NT2/D1 (cell line): ENCODE measurements around the gene CD47.
A peak's percentile ranks its signal among the peaks of the same experiment; 100 is the strongest.

Experiments used
- DNase-seq: peaks from one replicate; pipeline ENCODE4 v3.0.0-alpha.2; 2011; ENCODE audit warnings: low read depth, low spot score
- H3K27me3 ChIP-seq: 2 replicates; pipeline ENCODE4 v1.6.0; 2011; ENCODE audit warnings: mild to moderate bottlenecking; ENCODE audit not compliant: insufficient read length, insufficient read depth
- H3K36me3 ChIP-seq: 2 replicates; pipeline ENCODE4 v1.6.1; 2011; ENCODE audit warnings: mild to moderate bottlenecking, low read length, mixed read lengths; ENCODE audit not compliant: insufficient read depth, insufficient read length
- H3K4me1 ChIP-seq: 2 replicates; pipeline ENCODE4 v1.5.1; 2011; ENCODE audit not compliant: insufficient read depth, insufficient read length
- H3K4me3 ChIP-seq: 2 replicates; pipeline ENCODE4 v1.5.1; 2011; ENCODE audit warnings: low read depth; ENCODE audit not compliant: insufficient read length
- H3K9ac ChIP-seq: 2 replicates; pipeline ENCODE4 v1.6.0; 2011; ENCODE audit warnings: low read depth; ENCODE audit not compliant: insufficient read length
- H3K9me3 ChIP-seq: 2 replicates; pipeline ENCODE4 v1.5.1; 2011; ENCODE audit warnings: mild to moderate bottlenecking, low read length; ENCODE audit not compliant: insufficient read depth
- SUZ12 ChIP-seq: IDR thresholded peaks from 2 replicates; pipeline ENCODE4 v1.6.1; 2011; ENCODE audit not compliant: insufficient read length, insufficient read depth; ENCODE audit errors: extremely low read depth
- YY1 ChIP-seq: IDR thresholded peaks from 2 replicates; pipeline ENCODE4 v1.6.1; 2011; ENCODE audit not compliant: insufficient read length, insufficient read depth
- ZNF274 ChIP-seq: IDR thresholded peaks from 2 replicates; pipeline ENCODE4 v1.6.1; 2011; ENCODE audit warnings: mild to moderate bottlenecking, low read depth, low read length

CD47 gene

DNA sequence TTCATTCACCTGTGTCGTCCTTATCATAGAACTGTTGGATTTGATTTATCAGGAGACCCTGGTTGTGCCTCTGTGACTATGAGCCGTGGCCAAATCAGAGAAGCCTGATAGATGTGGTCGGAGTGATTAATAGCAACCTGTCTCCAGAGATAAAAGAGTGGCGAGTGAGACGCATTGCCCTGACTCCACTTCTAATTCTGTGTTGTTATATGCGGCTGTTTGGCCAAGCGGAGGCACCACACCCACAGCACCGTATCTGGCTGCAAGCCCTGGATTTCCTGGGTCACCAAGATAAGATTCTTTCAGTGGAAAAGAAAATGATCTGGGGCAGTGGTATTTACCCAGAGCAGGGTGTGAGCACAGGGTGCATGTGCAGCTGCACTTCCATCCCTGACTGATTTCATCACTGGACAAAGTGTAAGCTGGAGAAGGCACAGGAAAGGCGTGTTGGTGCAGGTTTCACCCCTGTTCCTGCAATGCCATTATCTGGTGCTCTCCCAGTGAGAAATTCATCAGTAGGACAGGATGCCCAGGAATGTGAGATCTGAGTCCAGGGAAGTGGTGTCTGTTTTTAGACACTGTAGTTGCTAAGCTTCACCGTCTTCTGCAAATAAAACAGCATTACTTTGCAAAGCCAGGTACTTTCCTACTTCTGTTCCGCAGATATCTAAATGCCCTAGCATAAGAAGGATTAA is 84.6 kb downstream of the CD47 start:
- TF ChIP-seq SUZ12 (no peak), ZNF274 (no peak), YY1 (no peak)
- no peaks in the 10 kb centered on the region for H3K27me3 ChIP-seq
- no peak overlapping the region for H3K9ac ChIP-seq
- H3K4me1 ChIP-seq: peaks cover 8% of the 10 kb centered on the region
- H3K36me3 ChIP-seq: no peaks in the 10 kb centered on the region
- H3K4me3 ChIP-seq: no peak overlapping the region
- DNase-seq: no peak
- H3K9me3 ChIP-seq: no peaks in the 10 kb centered on the region

DNA sequence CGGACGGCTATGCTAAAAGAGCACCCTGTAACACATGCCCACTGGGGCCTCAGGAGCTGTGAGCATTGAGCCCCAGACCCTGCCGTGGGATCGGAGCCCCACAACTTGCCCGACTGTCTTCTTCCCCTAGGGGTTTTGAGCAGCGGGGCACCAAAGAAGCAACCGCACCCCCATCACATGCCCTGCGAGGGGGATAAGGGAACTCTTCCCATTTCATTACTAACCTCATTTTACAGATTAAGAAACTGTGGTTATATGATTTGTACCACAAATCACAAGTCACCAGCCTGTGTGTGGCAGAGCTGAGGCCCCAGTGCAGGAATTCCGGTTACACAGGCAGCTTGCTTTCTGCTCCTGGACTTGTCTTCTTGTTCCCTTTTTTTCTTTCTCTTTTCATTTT is 86.2 kb downstream of the CD47 start:
- no peaks in the 10 kb centered on the region for H3K27me3 ChIP-seq
- no peaks in the 10 kb centered on the region for H3K9me3 ChIP-seq
- peak overlapping the region; percentile 18 for H3K9ac ChIP-seq
- no peak for TF ChIP-seq YY1
- TF ChIP-seq SUZ12: no peak
- no peak for TF ChIP-seq ZNF274
- H3K4me1 ChIP-seq: peaks cover 8% of the 10 kb centered on the region
- H3K36me3 ChIP-seq: no peaks in the 10 kb centered on the region
- no peak overlapping the region for H3K4me3 ChIP-seq
- DNase-seq: no peak

DNA sequence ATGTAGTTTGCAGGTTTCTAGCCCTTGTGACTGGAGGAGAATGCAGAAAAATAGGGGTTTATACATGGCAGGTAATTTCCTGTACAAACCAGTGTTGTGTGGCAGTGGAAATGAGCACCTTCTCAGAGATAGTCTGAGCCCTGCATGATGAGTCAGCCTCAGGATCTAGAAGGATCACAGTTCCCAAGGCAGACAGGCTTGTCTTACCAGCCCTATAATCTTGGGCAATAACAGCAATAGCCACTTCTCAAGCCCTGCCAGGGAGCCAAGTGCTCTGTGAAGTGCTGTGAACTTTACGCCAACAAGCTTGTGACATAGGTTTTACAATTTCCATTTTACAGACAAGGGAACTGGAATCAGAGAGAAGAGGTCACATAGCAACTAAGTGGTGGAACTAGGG is 89.4 kb downstream of the CD47 start:
- Histone ChIP-seq H3K36me3 (no peaks in the 10 kb centered on the region), H3K9ac (no peak overlapping the region), H3K27me3 (no peaks in the 10 kb centered on the region), H3K4me3 (no peak overlapping the region), H3K9me3 (no peaks in the 10 kb centered on the region), H3K4me1 (peaks cover 8% of the 10 kb centered on the region)
- DNase-seq: no peak
- TF ChIP-seq YY1: no peak
- TF ChIP-seq ZNF274: no peak
- TF ChIP-seq SUZ12: no peak

DNA sequence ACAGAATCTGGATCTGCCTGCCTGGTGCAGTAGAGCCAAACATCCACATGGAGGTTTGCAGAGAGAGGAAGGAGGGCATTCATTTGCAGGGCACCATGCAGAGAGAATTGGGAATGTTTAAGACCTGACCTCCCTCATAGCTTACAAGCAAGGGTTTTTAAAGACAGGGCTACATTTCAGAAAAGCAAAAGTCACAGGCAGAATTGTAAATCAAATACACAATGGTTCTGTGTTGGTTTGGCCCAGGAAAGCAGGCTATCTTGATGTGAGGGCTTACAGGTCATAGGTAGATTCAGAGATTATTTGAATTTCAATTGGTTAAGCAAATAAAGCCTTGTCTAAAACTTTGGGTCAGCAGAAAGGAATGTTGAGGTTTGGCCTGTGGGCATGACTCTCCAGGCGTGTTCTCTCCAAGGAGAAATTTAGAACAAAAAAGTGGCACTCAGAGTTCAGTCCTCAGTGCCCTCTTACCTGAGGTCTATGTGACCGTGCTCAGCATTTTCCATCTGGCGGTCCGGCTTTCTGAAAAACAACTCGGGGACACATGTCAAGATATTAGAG is 91.5 kb downstream of the CD47 start:
- Histone ChIP-seq H3K4me1 (peaks cover 2% of the 10 kb centered on the region), H3K27me3 (no peaks in the 10 kb centered on the region), H3K36me3 (no peaks in the 10 kb centered on the region), H3K9me3 (no peaks in the 10 kb centered on the region), H3K4me3 (no peak overlapping the region), H3K9ac (no peak overlapping the region)
- no peak for TF ChIP-seq SUZ12
- TF ChIP-seq ZNF274: no peak
- no peak for TF ChIP-seq YY1
- DNase-seq: peak; percentile 63

DNA sequence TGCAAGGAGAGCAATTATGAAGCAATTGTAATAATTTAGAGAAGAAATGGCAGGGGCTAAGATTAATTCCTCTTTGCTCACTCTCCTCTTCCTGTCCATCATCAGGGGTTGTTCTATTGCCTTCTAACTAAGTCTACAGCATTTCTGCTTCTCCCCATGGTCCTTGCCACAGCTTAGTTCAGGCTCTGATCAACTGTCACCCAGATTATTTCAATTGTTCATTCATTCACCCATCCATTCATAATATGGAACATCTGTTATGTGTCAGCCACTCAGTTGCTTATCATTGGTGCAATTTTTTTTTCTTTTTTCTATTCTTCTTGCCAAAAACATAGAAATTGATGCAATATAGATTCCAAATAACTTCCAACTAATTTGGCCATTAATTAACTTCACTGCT is 93.2 kb downstream of the CD47 start:
- DNase-seq: no peak
- Histone ChIP-seq H3K36me3 (no peaks in the 10 kb centered on the region), H3K27me3 (no peaks in the 10 kb centered on the region), H3K4me3 (no peak overlapping the region), H3K9ac (no peak overlapping the region), H3K9me3 (no peaks in the 10 kb centered on the region), H3K4me1 (no peaks in the 10 kb centered on the region)
- no peak for TF ChIP-seq YY1
- TF ChIP-seq SUZ12: no peak
- no peak for TF ChIP-seq ZNF274

DNA sequence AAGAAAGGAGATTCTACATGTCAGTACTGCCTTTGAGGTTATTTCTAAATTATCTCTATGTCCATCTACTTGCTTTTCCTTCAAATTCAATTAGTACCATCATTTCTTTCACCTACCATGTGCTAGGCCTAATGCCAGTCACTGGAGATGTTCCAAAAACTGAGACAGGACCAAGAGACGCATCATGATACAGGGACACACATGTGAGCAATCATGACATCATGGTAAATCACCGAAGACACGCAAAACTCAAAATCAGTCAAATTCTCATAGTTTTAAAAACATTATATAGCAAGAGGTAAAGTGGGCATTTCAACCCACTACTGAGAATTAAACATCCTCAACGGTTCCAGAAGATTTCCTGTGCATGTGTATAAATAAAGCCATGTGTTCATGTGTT is 95.0 kb downstream of the CD47 start:
- Histone ChIP-seq H3K4me3 (no peak overlapping the region), H3K9me3 (no peaks in the 10 kb centered on the region), H3K27me3 (no peaks in the 10 kb centered on the region), H3K9ac (no peak overlapping the region), H3K4me1 (no peaks in the 10 kb centered on the region), H3K36me3 (no peaks in the 10 kb centered on the region)
- no peak for TF ChIP-seq YY1
- TF ChIP-seq ZNF274: no peak
- no peak for TF ChIP-seq SUZ12
- DNase-seq: no peak

DNA sequence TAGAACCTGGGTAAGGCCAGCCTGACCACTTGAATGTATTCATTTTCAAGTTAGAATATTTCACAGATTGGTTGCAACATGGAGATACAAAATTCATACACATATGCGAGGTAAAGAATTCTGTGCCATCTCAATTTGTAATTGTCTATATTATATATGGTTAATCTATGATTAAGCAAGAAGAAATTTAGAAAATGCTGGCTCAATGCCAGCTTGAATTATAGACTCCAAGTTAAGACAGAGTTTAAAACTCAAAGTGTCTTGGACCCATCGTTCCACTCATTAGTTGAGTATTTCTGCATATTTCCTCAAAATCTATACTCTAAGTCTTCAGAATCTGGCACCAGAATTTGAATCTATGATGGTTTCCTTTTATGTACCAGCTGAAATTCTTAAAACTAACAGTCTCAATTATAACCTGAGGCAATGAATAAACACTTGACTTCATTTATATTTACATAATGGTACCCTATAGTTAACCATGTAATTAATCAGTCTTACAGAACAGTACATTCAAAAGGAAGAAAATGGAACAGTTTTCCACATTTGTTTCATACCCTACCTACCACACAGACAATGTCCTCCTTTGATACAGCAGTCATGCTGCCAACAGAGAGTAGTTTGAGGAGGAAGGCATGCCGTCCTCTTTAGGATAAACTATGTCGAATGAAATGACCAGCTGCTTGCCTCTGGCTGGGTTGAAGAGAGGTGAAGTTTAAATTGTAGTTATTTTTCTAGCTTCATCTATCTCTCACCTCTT is 95.7 kb downstream of the CD47 start:
- TF ChIP-seq YY1: no peak
- TF ChIP-seq ZNF274: no peak
- no peak for TF ChIP-seq SUZ12
- H3K9ac ChIP-seq: no peak overlapping the region
- H3K27me3 ChIP-seq: no peaks in the 10 kb centered on the region
- no peaks in the 10 kb centered on the region for H3K9me3 ChIP-seq
- no peaks in the 10 kb centered on the region for H3K4me1 ChIP-seq
- H3K36me3 ChIP-seq: no peaks in the 10 kb centered on the region
- H3K4me3 ChIP-seq: no peak overlapping the region
- no peak for DNase-seq
